ENCODE data around the gene GRM3.
"Not testable (repeated sequence)": the region's sequence is repeated elsewhere in the genome, so short reads cannot be mapped to it uniquely, and the experiment has no call there.

The GRM3 gene

DNA sequence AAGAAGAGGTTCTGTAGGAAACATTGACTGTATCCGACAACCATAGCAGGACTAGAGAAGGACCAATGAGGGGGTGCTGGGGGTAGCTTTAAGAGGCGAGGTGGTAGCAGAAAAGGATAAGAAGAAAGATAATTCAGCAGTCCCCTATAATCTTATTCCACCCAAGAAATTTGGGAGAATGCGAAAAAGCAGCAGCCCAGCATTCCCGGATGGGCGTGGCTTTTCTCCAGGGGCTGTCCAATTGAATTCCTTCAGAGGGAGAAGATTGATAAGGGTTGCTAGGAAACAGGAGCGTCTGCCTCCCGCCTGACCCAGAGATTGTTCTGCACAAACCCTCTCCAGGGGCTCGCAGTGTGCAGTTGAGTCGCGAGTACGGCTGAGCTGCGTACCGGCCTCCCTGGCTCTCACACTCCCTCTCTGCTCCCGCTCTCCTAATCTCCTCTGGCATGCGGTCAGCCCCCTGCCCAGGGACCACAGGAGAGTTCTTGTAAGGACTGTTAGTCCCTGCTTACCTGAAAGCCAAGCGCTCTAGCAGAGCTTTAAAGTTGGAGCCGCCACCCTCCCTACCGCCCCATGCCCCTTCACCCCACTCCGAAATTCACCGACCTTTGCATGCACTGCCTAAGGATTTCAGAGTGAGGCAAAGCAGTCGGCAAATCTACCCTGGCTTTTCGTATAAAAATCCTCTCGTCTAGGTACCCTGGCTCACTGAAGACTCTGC is at the start of gene GRM3:
Gene GRM3 (plus strand): TSS at position 349 of the 721 bp plus-strand sequence. CDS start 121,237 bp downstream, outside the sequence.
- peak; percentile 18 for DNase-seq

DNA sequence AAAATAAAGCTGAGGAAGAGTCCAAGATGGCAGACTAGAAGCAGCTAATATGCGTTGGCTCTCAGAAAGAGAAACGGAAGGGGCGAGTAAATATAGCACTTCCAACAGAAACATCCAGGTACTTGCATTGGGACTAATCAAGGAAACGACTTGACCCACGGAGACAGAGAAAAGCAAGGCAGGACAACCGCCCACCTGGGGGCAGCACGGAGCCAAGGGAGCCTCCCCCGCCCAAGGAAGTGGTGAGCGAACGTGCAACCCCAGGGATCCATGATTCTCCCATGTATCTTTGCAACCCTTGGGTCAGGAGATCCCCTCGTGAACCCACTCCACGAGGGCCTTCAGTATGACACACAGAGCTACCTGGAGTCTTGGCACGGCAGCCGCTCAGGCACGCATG is 45.4 kb upstream of the GRM3 start:
- DNase-seq = no peak

DNA sequence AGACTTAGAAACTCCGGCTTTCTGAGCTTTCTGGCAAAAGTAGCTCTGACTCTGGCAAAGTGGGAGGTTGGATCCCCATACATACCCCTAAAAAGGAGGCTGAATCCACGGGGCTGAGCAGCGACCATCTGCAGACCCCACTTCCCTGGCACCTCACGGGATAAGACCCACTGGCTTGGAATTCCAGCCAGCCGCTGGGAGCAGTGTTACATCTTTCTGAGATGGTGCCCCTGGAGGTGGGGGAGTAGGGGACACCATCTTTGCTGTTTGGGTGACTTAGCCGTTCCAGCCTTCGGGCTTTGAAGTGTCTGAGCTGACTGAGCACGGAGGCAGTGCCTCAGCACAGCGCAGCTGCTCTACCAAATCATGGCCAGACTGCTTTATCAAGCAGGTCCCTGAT is 45.0 kb upstream of the GRM3 start:
- no peak for DNase-seq

DNA sequence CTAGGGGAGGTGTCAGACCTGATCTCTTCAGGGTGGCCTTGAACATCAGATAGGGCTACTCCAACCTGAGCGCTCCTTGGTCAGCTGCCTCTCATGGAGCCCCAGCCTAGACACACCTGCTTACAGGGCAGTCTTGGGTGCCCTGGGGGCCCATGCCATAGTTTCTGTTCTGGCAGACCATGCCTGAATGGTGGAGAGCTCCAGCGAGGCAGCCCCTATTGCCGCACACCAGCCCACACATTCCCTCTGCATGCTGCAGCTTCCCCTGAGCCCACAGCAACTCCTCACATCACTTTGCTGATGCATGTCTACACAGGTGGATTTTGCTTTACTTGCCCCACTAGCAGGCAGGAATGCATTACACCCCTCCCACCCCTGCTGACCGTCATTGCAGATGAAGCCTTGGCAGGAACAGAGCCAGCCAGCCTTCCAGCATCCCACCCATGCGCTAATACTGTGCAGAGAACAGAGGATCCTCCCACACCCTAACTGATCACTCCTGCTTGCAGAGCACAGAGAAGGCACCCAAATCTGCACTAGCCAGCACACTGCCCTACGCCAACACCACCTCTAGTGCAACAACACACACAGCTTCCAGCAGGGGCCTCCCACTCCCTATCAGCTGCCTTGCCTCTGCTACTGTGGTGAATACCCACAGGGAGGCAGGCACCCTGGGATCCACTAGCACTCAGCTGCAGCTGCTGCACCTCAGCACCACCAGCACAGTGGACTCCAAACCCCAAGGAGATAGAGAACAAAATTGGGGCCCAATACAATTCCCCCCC is 43.0 kb upstream of the GRM3 start:
- DNase-seq = no peak

DNA sequence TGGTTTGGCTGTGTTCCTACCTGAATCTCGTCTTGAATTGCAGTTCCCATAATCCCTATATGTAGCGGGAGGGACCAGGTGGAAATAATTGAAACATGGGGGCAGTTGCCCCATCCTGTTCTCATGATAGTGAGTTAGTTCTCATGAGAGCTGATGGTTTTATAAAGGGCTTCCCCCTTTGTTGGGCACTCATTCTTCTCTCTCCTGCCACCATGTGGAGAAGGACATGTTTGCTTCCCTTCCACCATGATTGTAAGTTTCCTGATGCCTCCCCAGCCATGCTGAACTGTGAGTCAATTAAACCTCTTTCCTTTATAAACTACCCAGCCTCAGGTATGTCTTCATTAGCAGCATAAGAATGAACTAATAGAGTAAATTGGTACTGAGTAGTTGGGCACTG is 28.0 kb upstream of the GRM3 start:
- DNase-seq = not testable (repeated sequence)

DNA sequence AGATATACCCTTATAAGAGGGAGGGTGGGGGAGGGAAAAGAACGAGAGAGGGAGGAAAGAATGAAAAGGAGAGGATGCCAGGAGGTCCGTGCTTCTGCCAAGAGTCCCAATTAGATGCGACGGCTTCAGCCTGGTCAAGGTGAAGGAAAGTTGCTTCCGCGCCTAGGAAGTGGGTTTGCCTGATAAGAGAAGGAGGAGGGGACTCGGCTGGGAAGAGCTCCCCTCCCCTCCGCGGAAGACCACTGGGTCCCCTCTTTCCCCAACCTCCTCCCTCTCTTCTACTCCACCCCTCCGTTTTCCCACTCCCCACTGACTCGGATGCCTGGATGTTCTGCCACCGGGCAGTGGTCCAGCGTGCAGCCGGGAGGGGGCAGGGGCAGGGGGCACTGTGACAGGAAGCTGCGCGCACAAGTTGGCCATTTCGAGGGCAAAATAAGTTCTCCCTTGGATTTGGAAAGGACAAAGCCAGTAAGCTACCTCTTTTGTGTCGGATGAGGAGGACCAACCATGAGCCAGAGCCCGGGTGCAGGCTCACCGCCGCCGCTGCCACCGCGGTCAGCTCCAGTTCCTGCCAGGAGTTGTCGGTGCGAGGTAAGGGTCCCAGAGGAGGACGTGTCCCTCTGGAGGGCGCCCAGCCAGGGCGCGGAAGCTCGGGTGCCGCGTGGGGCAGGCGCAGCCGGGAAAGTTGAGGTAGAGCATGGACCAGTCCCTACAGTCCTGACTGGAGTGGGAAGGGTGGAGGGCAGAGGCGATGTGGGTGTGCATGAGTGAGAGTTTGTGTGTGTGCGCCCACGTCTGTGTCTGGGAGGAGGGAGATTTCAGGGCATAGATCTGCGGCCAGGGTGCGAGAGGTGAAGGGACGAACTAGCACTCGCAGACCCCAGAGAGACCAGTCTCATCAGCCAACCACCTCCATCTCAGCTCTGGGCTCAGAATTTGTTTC is 844 bp downstream of the GRM3 start:
- no peak for DNase-seq

DNA sequence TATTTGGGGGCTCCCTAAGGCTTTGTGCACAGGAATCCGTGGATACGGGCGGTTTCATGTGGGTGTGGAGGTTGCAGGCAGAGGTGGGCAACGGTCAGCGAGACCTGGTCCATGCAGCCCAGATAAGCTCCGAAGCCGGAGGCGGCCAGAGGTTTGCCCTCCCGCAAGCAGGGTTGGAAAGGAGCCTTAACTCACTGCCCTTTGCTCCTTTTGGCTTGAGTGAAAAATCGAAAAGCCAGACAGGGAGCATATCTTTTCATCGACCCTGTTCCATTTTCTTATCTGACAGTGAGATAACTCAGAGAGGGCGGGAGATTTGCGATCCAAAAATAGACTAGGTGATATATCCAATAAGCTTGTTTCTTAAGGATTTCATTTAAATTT is 1.5 kb downstream of the GRM3 start:
- no peak for DNase-seq

DNA sequence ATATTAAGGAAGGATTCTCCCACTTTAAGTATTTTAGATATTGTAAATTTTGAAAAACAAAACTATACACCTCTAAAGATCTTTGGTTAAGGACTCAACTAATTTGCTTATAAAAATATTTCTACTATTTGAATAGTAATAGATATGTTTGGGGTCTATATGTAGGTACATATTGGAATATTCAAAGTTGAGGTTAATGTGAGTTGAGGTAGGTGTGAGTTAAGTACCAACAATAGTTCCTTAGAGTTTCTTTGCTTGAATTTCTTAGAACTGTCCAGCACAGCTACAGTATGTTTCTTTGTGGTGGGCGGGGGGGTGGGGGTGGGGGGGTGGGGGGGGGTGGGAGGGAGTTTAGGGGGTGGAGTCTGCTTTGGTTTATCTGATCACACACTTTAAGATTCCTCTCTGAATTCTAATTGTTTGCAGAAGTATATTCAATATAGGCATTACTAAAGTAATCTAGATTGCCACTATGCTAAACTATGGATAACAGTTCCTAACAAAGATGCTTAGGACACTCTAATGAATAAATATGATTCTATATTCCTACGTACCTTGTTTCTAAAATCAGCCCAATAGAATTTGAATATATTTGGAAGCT is 2.1 kb downstream of the GRM3 start:
- DNase-seq = no peak

DNA sequence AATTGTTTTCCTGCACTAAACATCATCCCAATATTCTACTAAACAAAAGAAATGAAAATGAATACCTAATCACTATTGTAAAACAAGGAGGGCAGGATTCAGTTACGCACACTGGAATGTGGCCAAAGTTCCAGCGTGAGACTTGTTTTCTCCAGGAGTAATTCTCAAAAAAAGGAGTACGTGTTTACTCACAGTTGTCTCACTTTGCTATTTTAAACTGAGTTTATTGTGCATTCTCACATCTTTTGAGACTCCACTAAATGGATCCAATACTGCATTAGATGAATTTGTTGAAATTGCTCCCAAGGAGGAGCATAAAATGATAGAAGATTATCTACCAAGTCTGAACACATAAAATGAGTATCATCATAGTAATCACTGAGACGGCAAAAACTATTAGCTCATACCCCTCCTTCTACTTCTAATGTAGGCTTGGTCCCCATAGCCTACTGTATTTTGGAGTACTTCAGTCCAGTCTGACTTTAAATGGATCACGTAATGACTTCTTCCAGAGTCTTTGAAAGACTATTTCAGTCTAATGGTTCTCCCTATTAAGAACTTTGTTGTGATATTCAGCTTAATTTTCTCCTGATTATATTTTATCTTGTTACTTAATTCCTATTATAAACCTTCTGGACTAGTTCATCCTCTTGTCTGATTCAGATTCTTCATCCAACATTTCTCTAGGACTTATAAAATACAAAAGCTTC is 3.8 kb downstream of the GRM3 start:
- no peak for DNase-seq

DNA sequence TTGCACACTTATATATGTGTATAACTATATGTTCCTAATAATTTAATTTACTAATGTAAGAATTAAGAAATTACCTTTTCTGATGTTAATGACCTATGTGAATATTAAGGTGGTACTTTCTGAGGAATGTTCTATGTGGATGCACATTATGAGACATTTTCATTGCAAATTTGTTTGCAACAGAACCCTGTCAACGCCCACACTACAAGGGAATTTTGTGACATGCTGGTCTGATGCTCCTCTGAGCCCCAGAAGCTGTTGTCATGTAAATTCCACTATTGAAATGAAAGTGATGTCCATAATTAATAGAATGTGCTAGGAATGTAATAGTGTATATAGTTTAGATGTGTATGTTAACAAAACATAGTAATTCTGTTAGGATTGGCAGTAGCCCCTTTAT is 4.5 kb downstream of the GRM3 start:
- no peak for DNase-seq

DNA sequence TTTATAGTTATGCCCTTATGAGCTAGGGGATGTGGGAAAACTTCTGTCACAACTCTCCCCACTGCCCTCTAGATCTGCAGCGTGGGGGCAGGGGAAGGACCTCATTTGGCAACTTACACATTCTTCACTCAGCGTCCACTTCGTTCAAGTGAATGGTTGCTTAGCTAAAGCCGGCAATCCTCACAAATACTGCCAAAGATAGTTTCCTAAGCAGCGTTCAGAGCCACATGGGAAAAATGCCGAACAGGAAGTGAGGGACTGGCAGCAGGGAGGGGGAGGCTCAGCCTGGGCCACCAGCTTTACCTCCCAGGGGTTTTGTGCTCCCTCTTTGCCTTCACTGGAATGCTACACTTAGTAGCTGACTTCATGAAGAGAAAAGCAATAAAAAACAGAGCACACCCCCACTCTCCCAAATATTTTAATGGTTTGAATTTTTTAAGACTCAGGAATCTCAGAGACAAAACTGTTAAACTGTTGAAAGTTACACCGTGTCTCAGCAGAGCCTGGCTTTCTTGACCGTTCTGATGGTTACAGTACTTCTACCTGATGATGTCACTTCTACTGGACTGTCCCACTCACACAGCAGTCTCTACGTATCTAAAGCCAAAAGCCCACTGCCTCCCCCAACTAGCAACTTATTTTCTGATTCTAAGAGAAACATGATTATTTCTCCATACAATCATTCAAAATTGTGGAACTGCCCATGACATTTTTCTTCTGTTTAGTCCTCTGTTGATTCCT is 10.4 kb downstream of the GRM3 start:
- no peak for DNase-seq

DNA sequence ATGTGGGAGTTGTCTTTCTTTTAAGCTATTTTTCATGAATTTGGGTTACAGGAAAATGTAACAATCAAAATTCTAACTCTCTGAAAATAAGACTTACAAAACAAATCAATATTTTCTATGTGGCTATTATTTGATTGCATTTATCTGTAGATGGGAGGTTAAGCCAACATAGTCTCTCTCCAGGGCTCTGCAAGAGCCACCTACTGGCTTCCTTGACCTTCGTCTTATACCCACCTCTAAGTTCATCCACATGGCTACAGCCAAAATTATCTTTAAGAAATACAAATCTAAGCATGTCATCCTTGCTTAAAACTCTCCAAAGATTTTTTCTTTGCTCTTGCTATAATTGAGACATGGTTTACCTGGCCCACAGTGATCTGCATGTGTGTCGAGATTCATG is 14.2 kb downstream of the GRM3 start:
- no peak for DNase-seq

DNA sequence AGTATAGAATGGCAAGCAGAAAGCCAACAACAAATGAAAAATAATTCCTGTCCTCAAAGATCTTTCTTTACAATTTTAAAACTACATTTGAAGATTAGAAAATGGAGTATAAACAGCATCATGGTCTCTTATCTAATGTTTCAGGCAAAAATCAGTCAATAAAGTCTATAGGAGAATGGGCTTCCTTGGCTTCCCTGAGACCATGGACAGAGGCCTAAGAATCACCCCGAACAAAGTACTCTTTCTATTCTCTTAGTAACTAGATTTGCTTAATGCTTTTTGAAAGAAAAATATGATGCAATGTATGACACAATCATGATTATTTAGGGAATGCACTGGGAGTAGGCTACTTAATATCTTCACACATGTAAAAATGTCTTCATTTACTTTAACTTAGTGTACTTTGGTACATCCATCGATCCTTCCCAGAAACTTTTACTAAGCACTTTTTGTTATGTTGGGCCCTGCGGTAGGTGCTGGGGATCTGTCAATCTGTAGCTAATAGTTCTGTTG is 17.3 kb downstream of the GRM3 start:
- no peak for DNase-seq

DNA sequence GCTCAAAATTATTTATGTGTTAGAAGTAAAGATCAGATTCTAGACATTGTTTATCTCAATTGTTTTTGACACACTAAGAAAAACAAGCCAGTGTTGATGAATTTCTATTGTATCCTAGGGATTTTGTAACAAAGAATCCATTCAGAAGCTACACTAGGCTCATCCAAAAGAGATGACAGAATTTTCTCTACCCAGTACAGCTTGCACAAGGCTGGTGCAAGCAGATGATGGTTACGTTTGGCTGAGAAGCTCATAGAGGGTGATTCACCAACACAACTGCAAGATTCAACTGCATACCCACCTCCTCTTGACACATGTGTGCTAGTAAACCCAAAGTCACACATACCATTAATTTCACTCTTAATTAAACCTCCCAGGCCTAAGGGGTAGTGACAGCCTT is 20.8 kb downstream of the GRM3 start:
- no peak for DNase-seq

DNA sequence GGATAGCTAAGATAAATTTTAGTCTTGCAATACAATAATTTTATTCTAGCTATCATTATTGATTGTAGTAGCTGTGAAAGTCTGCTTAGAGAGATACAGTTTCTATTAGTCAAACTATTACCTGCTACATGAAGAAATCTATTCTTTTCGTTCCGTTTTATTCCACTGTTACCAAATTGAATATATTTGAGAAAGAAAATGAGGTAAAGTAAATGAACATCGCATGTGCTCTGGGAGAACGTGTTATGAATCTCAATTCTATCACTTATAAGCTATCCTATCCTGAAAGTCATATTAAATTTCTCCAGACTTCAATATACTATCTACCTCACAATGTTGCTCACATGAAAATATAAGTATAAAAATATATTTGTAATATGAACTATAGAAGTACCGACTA is 21.3 kb downstream of the GRM3 start:
- DNase-seq = no peak

DNA sequence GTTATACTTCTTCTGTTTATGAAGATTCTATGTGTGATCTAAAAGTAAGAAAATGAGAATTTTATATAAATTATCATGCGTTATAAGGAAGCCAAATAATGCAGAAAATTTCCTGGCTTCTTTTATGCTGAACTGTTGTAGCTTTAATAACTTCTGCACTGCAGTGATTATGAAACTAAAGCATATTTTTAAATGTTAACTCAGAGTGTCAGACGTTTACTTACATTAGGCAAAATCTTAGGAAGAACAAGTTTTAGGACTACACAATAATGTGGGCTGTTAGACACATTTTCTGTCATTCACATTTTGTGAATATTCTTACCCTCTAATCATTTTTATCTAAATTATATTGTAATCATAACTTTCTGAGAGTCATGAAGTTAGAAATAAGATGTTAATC is 22.0 kb downstream of the GRM3 start:
- DNase-seq = no peak

DNA sequence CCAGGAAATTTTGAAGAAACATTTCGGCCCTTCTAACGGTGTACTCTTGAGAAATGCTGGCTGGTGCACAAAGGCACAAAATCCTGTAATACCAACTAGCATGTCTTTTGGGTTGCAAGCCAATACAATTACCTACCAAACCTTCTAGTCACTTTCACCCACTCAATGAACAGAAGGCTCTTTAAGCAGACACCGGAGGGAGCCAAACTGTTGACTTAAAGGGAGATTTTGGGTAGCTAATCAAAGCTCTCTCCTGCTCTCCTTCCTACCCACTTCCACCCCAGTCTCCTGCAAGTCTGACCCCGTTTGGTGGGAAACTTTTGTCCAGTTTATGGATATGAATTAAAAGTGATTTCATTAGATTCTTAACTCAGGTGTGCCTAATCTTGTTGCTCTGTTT is 24.0 kb downstream of the GRM3 start:
- DNase-seq = peak; percentile 28

DNA sequence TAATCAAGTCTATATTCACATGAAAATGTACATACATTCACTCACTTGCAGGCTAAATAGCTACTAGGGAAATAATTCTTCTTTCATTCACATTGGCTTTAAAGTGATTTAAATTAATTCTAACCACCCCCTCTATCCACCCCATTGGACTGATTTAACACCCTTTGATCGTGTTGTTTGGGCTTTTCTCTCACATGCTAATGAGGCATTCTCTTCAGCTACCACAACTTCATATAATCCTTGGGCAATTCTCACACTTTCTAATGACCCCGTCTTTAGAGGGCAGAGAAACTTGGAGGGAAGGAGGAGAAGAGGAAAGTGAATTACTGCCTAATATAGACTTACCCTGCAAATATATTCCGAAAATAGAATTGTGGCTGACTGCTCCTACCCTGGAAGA is 24.6 kb downstream of the GRM3 start:
- no peak for DNase-seq

DNA sequence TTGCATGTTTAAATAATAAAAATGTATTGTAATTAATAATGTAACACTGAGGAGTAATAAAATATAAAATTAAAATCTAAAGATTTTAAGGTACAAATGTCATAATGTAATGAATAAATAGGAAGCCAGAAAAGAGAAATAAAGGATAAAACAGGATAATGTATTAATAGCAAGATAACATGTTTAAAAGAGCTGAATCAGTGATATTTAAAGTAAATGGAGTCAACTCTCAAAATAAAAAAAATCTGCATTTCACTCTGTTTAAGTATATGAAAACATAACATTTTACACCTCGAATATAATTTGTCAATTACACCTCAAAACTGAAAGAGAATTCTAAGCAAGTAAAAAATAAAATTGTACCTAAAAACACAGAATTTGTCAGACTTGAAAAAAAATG is 44.1 kb downstream of the GRM3 start:
- DNase-seq = no peak

DNA sequence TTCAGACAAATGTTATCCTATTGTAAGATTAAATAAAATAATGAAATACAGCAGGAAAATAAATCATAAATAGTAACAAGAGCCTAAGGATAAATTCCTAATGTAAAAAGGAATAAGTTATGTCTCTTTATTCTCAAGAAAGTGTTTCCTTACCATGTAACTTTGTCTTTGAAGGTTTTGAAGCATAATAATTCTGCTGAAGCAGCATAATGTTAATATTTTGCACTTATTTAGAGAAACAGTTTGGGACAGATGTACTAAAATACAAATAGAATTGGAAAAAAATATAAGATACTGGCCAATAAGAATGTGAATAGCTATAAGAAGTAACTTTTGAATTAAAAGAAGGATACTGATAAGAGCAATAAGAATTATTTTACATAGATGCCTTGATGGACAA is 45.7 kb downstream of the GRM3 start:
- no peak for DNase-seq

DNA sequence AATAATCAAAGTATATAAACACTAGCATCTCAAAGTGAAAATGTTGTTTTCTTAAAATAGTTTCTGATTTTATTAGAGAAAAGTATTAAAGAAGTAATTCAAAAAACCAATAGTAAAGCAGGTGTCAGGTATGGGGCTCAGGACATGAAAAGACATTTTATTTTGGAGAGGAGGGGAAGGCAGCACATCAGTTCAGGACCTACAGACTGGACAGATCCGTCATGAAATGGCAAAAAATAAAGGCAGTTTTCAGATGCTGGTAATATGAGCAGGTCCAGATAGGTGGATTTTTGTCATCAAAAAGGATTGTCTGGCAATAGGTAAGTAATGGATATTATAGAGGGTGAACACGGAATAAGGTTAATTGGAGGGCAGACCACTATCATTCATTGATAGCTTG is 49.0 kb downstream of the GRM3 start:
- no peak for DNase-seq
